WERI-Rb-1 (cell line): ENCODE measurements around the gene PSD2.

ENCODE experiments used
- DNase-seq: peaks from one replicate; pipeline ENCODE4 v3.0.0-alpha.2; 2020
- H3K27ac ChIP-seq: fragments of 250-450 bp; sonication (Bioruptor Pico); 2 replicates; pipeline ENCODE4 v1.5.1; 2020; ENCODE audit warnings: mild to moderate bottlenecking, moderate library complexity
- H3K27me3 ChIP-seq: fragments of 250-450 bp; sonication (Bioruptor Pico); 2 replicates; pipeline ENCODE4 v1.5.1; 2021; ENCODE audit warnings: mild to moderate bottlenecking, low read depth, moderate library complexity; ENCODE audit not compliant: insufficient read depth, severe bottlenecking
- H3K36me3 ChIP-seq: fragments of 250-450 bp; sonication (Bioruptor Pico); 2 replicates; pipeline ENCODE4 v1.5.1; 2020; ENCODE audit warnings: mild to moderate bottlenecking, moderate library complexity
- H3K4me3 ChIP-seq: 2 replicates; pipeline ENCODE4 v1.5.1; 2011; ENCODE audit warnings: low read depth, mild to moderate bottlenecking, control low read depth, low read length
- H3K9me3 ChIP-seq: fragments of 250-450 bp; sonication (Bioruptor Pico); 2 replicates; pipeline ENCODE4 v1.5.1; 2021; ENCODE audit warnings: mild to moderate bottlenecking, moderate library complexity; ENCODE audit not compliant: severe bottlenecking
- TF ChIP-seq, protein P1 (sequence below): IDR thresholded peaks from 2 replicates; pipeline ENCODE4 v1.5.1; 2011; ENCODE audit warnings: low read depth, mild to moderate bottlenecking, control low read depth, inconsistent platforms, low read length

PSD2 gene

GRCh38 chr5:139758510-139759075 is 37.0 kb upstream of the PSD2 start:
- H3K27ac ChIP-seq = peak overlapping the region; percentile 98
- TF ChIP-seq, protein P1, sequence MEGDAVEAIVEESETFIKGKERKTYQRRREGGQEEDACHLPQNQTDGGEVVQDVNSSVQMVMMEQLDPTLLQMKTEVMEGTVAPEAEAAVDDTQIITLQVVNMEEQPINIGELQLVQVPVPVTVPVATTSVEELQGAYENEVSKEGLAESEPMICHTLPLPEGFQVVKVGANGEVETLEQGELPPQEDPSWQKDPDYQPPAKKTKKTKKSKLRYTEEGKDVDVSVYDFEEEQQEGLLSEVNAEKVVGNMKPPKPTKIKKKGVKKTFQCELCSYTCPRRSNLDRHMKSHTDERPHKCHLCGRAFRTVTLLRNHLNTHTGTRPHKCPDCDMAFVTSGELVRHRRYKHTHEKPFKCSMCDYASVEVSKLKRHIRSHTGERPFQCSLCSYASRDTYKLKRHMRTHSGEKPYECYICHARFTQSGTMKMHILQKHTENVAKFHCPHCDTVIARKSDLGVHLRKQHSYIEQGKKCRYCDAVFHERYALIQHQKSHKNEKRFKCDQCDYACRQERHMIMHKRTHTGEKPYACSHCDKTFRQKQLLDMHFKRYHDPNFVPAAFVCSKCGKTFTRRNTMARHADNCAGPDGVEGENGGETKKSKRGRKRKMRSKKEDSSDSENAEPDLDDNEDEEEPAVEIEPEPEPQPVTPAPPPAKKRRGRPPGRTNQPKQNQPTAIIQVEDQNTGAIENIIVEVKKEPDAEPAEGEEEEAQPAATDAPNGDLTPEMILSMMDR = no peak
- H3K9me3 ChIP-seq = no peaks in the 10 kb centered on the region
- no peak for DNase-seq
- no peaks in the 10 kb centered on the region for H3K36me3 ChIP-seq
- H3K27me3 ChIP-seq = no peaks in the 10 kb centered on the region
- H3K4me3 ChIP-seq = peak overlapping the region; percentile 30

- TF ChIP-seq, protein P1 = no peak
- H3K27me3 ChIP-seq = no peaks in the 10 kb centered on the region
- DNase-seq = peak; percentile 94
Measured at GRCh38 chr5:139759219-139759721, 36.3 kb upstream of the PSD2 start.

DNA sequence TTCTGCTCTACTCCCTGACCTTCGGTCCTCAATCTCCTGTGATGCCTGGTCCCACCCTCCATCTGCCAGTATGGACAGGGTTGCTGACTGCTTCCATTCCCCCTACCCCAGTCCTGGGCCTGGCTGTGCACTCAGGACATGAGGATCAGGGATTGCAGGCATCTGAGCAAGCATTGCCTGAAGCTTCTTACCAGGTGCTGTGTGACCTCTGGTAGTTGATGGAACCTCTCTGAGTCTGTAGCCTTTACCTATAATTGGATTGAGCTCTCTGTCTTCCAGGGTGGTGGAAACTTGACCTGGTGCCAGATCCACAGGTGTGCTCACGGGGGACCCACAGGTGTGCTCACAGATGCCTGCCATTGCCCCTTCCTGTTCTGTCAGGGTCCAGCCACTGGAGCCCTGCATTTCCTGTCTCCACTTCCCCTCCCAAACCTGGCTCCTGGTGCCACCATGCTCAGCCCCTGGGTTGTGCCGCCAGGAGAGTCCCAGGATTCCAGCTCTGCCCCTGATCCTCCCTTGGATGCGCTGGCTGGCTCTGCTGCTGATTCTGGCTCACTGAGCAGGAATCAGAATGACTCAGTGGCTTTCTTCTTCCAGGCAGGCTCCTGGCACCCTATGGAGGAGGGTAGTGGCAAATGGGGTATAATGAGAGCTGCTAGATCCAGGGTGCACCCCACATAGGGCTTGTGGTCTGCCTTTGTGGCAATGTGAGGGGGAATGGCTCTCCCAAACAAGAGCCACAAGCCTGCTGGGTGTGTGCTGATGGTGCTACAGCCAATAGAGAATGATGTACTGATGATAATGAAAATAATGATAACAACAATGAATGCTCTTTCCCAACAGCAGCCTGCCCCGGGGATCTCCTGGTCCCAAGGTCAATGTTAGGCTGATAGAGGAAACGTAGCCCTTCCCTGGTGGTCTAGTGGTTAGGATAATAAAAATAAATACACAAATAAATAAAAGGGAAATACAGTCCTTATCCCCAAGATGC is 35.2 kb upstream of the PSD2 start:
- Histone ChIP-seq H3K9me3 (no peaks in the 10 kb centered on the region), H3K4me3 (no peak overlapping the region), H3K36me3 (no peaks in the 10 kb centered on the region), H3K27ac (peak overlapping the region; percentile 98), H3K27me3 (no peaks in the 10 kb centered on the region)
- TF ChIP-seq, protein P1 = no peak
- DNase-seq = peak; percentile 54

More at GRCh38 chr5:139759219-139759721, 36.3 kb upstream of the PSD2 start:
- Histone ChIP-seq H3K4me3 (peak overlapping the region; percentile 30), H3K36me3 (no peaks in the 10 kb centered on the region), H3K27ac (peak overlapping the region; percentile 98), H3K9me3 (no peaks in the 10 kb centered on the region)

DNA sequence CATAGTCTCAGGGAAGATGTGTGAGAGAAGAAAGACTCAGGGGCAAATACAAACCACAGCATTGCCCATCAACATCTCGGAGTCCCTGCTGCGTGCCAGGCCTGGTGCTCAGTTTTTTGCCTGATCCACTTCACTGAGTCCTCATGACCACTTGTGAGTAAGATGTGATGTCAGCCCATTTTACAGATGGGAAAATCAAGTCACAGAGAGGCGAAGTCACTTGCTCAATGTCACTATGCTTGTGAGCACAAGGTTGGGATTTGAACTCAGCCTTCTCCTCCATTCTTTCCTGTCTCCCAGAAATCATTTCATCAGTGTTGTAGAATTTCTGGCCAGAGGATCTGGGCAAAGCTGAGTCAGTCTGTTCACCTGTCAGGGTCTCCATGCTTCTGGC is 34.6 kb upstream of the PSD2 start:
- DNase-seq = no peak
- Histone ChIP-seq H3K9me3 (no peaks in the 10 kb centered on the region), H3K27ac (peak overlapping the region; percentile 98), H3K36me3 (no peaks in the 10 kb centered on the region), H3K4me3 (no peak overlapping the region), H3K27me3 (no peaks in the 10 kb centered on the region)
- TF ChIP-seq, protein P1 = no peak

DNA sequence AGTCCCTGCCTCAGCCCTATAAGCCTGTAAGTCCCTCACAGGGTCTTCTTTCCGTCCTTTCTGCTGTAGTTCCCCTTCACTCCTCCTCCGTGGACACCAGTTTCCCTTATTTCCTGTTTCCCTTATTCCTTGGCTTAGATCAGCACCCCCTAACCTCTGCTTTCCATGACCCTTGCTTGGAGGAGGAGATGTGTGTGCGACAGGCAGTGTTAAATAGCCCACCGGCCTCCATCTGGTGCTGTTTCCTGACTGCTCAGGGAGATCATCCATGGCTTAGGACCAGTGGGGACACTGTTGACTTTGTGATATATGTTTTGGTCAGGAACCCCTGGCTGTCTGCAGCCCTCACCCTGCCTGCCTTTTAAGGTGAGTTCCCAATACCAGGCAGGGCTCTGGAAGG is 34.1 kb upstream of the PSD2 start:
- peak; percentile 85 for DNase-seq
- Histone ChIP-seq H3K4me3 (no peak overlapping the region), H3K9me3 (no peaks in the 10 kb centered on the region), H3K27ac (peak overlapping the region; percentile 98), H3K36me3 (no peaks in the 10 kb centered on the region), H3K27me3 (no peaks in the 10 kb centered on the region)
- TF ChIP-seq, protein P1 = no peak
